GM18508 (cell line): Measurements from ENCODE around the gene TRAPPC2L.

Experiments
- ATAC-seq: cut with Tn5 transposase; IDR thresholded peaks from one replicate; pipeline ENCODE4 v1.9.1; 2021; ENCODE audit warnings: moderate number of reproducible peaks; ENCODE audit not compliant: insufficient read depth, unreplicated experiment

TRAPPC2L gene

GRCh38 chr16:88903267-88903666 is 46.3 kb downstream of the TRAPPC2L start:
- no peak for ATAC-seq

- no peak for ATAC-seq
These were observed 47.9 kb downstream of the TRAPPC2L start for GRCh38 chr16:88904676-88905365.

- ATAC-seq: no peak
These were observed 48.6 kb downstream of the TRAPPC2L start for GRCh38 chr16:88905563-88905962.

- no peak for ATAC-seq
These were observed 49.1 kb downstream of the TRAPPC2L start for GRCh38 chr16:88906020-88906419.

GRCh38 chr16:88906535-88907105 is 49.7 kb downstream of the TRAPPC2L start:
- ATAC-seq: no peak

- no peak for ATAC-seq
These were observed 50.8 kb downstream of the TRAPPC2L start for GRCh38 chr16:88907768-88908167.

GRCh38 chr16:88908307-88908706 is 51.4 kb downstream of the TRAPPC2L start:
- no peak for ATAC-seq

GRCh38 chr16:88909431-88910210 is 52.7 kb downstream of the TRAPPC2L start:
- no peak for ATAC-seq

- ATAC-seq: no peak
These were observed 53.6 kb downstream of the TRAPPC2L start for GRCh38 chr16:88910284-88911135.

- no peak for ATAC-seq
These were observed 54.4 kb downstream of the TRAPPC2L start for GRCh38 chr16:88911136-88911945.

GRCh38 chr16:88911946-88912310 is 55.0 kb downstream of the TRAPPC2L start:
- ATAC-seq: no peak
